DND-41 (cell line): ENCODE data around the gene EYS.

ENCODE experiments used
- CTCF ChIP-seq: IDR thresholded peaks from 2 replicates; pipeline ENCODE4 v1.5.1; 2012; ENCODE audit warnings: borderline replicate concordance, low read length, moderate library complexity, mild to moderate bottlenecking; ENCODE audit not compliant: poor library complexity, severe bottlenecking; ENCODE audit errors: extremely low read depth
- EZH2 ChIP-seq: IDR thresholded peaks from 3 replicates; pipeline ENCODE4 v1.6.1; 2012; ENCODE audit warnings: borderline replicate concordance, low read depth, mild to moderate bottlenecking, moderate library complexity, low read length, inconsistent platforms; ENCODE audit not compliant: severe bottlenecking

GRCh38 chr6:64665137-64665536 is 1041.9 kb downstream of the EYS start:
- TF ChIP-seq CTCF (no peak), EZH2 (no peak)
